NCI-H187 (cell line): ENCODE measurements around the gene GCLC.
"Not testable (repeated sequence)": the region's sequence is repeated elsewhere in the genome, so short reads cannot be mapped to it uniquely, and the experiment has no call there.

Experiments used
- DNase-seq, 2 experiments: peaks; one replicate each; lab custom pipeline; 2025; lab: John Stamatoyannopoulos, UW

GCLC gene

GRCh38 chr6:53556986-53557715 is 12.2 kb upstream of the GCLC start:
- no peak for DNase-seq

- not testable (repeated sequence) for DNase-seq
Observed at GRCh38 chr6:53553600-53553999, 8.7 kb upstream of the GCLC start.

GRCh38 chr6:53551681-53552080 is 6.8 kb upstream of the GCLC start:
- not testable (repeated sequence) for DNase-seq

GRCh38 chr6:53547811-53548496 is 3.1 kb upstream of the GCLC start:
- DNase-seq, result peak; percentile 91 to 95

GRCh38 chr6:53547166-53547810 is 2.4 kb upstream of the GCLC start:
- no peak for DNase-seq

- no peak for DNase-seq
Observed at GRCh38 chr6:53546281-53546680, 1.4 kb upstream of the GCLC start.

- DNase-seq, result no peak
Observed at GRCh38 chr6:53544217-53544469, 758 bp downstream of the GCLC start.

GRCh38 chr6:53543359-53544216 is 1.3 kb downstream of the GCLC start:
- DNase-seq, result no peak

- no peak for DNase-seq
Observed at GRCh38 chr6:53541900-53542299, 3.0 kb downstream of the GCLC start.

GRCh38 chr6:53540129-53540692 is 4.7 kb downstream of the GCLC start:
- DNase-seq, result no peak

GRCh38 chr6:53539561-53539960 is 5.3 kb downstream of the GCLC start:
- no peak for DNase-seq

GRCh38 chr6:53536561-53536960 is 8.3 kb downstream of the GCLC start:
- DNase-seq, result no peak

GRCh38 chr6:53532942-53533341 is 12.0 kb downstream of the GCLC start:
- no peak for DNase-seq

- DNase-seq, result no peak
Observed at GRCh38 chr6:53532061-53532797, 12.7 kb downstream of the GCLC start.

GRCh38 chr6:53530780-53531386 is 14.0 kb downstream of the GCLC start:
- DNase-seq, result no peak

GRCh38 chr6:53530346-53530745 is 14.6 kb downstream of the GCLC start:
- no peak for DNase-seq

GRCh38 chr6:53529324-53530036 is 15.4 kb downstream of the GCLC start:
- no peak for DNase-seq

GRCh38 chr6:53528107-53528506 is 16.8 kb downstream of the GCLC start:
- no peak for DNase-seq

GRCh38 chr6:53527249-53527765 is 17.6 kb downstream of the GCLC start:
- DNase-seq, result no peak

GRCh38 chr6:53526000-53526399 is 18.9 kb downstream of the GCLC start:
- no peak for DNase-seq
